Fibroblast of skin of left biceps (primary cell): ENCODE data around the gene MCRIP2.

Experiments
- DNase-seq, 2 experiments: peaks; one replicate each; pipeline ENCODE4 v3.0.0-alpha.2; 2013; ENCODE audit warnings: low read depth in 2 of 2

MCRIP2 gene

DNA sequence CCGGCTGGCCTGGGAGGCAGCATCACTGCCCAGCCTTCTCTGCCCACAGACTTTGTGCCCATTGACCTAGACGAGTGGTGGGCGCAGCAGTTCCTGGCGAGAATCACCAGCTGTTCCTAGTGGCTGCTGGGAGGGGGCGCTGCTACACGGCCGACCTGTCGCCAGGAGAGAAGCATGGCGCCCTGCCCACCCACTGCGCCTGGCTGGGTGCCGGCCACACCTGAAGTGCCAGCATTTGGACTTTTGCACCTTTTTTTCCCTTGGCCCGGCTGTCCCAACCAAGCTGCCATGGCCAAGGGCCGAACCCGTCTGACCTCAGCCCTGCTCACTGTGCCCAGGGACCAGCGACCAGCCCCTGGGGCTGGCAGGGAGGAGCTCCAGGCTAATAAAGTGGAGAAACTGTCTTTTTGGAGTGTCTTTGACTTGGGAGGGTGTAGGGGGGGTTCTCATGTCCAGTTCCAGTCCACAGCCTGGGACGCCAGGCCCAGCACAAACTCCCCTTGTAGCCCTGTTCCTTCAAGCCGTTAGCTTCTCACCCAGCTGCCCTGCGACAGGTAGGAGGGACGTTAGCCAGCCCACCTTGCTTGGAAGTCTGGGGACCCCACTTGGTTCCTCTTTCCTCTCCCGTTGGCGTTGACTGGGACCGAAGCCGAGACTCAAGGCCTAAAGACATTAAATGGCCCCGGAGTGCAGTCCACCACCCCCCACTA, 6.6 kb downstream of the MCRIP2 start:
- DNase-seq: no peak

- DNase-seq: peak; percentile 65 to 67
Observed at GRCh38 chr16:648781-649589, 7.4 kb downstream of the MCRIP2 start, which contains the start of gene WDR90. Gene WDR90 (plus strand): TSS chr16:649365. CDS start chr16:649417, 52 bp downstream.

DNA sequence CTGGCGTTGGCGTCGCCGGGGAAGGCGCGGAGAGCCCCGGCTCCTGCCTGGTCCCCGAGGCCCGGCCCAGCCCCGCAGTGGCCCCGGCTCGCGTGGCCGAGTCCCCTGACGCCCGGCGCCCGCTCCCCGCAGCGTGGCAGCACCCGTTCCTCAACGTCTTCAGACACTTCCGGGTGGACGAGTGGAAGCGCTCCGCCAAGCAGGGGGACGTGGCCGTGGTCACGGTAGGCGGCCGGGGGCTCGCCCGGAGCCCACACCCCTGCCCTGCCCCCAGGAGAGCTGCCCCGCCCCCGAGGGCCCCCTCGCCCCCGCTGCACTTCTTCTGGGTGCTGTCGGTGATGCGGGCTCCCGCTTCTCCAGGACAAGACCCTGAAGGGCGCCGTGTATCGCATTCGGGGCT, 8.0 kb downstream of the MCRIP2 start:
- no peak for DNase-seq

- no peak for DNase-seq
Observed at GRCh38 chr16:651844-652243, 10.2 kb downstream of the MCRIP2 start.

- DNase-seq: no peak
Observed at GRCh38 chr16:652454-653305, 11.1 kb downstream of the MCRIP2 start.

DNA sequence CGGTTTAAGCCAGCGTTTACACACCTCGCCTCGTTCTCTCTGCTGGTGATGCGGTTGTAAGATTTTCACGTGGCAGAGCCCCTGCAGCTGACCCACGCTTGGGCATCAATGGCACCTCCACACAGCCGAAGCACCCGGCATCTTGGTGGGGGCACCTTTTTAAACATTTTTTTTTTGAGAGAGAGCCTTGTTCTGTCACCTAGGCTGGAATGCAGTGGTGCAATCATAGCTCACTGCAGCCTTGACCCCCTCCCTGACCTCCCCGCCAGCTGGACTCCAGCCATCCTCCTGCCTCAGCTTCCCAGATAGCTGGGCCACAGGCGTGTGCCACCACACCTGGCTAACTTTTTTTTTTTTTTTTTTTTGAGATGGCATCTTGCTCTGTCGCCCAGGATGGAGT, 12.4 kb downstream of the MCRIP2 start:
- no peak for DNase-seq

GRCh38 chr16:657487-657886, 15.9 kb downstream of the MCRIP2 start:
- no peak for DNase-seq

DNA sequence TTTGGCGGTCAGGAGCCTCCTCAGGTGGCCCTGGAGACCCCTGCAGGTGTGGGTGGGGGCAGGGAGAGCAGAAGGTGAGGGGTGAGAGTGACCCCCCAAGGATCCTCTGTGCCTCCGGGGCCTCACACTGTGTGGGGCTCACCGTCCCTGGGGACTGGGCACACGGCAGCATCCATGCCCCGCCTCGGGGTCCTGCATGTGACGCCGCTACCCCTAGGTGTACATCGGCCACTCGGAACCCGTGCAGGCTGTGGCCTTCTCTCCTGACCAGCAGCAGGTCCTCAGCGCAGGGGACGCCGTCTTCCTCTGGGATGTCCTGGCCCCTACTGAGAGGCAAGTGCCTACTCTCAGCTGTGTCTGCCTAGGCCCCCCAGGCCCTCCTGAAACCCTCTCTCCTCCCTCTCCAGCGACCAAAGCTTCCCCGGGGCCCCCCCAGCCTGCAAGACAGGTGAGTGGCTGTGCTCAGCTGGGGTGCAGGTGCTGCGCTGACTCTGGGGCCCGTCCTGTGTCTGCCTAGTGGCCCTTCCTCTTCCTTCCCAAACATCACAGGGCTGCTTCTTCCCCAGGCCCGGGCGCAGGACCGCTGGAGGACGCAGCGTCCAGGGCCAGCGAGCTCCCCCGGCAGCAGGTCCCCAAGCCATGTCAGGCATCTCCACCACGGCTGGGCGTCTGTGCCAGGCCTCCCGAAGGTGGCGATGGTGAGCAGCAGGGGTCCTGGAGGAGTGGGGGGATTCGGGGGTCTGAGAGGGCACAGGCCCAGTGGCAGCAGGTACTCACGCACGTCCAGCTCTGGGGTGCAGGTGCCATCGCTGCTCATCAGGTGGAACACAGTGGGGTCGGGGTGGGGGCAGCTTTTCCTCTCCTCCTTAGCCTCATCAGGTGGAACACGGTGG, 17.3 kb downstream of the MCRIP2 start:
- DNase-seq: no peak

DNA sequence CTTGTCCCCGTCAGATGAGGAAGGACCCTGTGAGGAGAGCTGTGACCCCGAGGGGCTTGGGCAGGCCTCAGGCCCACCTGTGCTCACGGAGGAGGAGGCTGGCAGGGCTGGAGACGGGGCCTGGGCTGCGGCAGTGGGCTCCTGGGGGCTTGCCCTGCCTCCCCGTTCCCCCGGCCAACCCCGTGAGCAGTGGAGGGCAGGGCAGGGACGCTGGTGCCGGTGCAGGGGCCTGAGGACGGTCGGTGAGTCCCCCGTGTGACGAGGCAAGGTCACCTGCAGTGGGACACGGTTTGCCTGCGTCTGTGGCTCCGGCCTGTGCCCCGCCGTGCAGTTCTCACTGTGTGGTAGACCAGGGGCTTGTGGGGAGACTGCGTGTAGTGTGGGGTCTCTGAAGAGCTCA, 18.0 kb downstream of the MCRIP2 start:
- DNase-seq: no peak

GRCh38 chr16:660132-660458, 18.5 kb downstream of the MCRIP2 start:
- no peak for DNase-seq

DNA sequence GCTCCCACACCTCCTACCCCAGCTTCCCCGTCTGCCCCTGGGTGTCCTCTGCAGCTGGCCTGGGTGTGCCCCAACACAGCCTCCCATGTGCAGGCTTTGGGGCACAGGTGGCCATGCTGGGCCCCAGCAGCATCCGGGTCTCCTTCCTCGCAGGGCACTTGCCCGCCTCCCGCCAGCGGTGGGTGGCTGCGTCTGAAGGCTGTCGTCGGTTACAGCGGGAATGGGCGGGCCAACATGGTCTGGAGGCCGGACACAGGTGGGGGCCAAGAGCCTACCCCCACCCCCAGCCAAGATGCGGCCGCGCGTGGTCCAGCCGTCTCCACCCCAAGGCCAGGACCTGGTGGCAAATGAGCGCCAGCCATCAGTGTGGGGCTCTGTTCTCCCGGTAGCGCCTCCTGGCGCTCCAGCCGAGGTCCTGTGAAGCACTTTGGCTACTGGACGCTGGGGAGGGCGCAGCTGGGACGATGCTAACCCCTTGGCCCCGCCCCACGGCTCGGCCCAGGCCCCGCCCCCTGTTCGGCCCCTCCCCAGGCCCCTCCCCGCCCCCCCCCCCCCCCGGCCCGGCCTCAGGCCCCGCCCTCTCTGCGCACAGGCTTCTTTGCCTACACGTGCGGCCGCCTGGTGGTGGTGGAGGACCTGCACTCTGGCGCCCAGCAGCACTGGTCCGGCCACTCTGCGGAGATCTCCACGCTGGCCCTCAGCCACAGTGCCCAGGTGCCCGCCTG, 19.0 kb downstream of the MCRIP2 start:
- peak in 1 of 2 experiments; percentile 37 for DNase-seq

GRCh38 chr16:661184-661821, 19.7 kb downstream of the MCRIP2 start:
- DNase-seq: no peak

DNA sequence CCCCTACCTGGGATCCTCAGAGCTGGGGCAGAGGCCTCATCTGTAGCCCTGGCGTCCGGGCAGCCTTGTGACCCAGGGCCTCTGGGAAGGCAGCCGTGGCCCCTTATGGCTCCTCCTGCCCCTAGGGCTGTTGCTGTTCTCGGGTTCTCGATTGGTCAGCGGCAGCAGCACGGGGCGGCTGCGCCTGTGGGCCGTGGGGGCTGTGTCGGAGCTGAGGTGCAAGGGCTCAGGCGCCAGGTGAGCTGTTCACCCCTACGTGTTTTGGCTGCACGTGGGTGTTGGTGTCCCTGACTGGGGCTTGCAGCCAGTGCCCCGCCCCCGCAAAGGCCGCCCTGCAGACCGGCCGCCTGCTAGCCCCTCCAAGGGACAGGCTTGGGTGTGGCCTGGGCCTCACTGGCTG, 20.5 kb downstream of the MCRIP2 start:
- no peak for DNase-seq

DNA sequence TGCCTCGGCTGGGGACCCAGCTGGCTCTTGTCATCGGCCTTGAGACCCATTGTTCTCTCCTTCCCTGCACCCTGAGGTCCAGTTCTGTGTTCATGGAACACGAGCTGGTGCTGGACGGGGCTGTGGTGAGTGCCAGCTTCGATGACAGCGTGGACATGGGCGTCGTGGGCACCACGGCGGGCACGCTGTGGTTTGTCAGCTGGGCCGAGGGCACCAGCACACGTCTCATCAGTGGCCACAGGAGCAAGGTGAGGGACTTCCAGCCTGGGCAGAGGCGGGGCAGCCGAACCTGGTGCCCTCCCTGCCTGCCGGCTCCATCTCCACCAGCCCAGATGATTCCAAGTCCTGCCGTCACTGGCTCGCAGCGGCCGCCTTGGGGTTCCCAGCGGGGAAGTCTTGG, 21.0 kb downstream of the MCRIP2 start:
- no peak for DNase-seq

DNA sequence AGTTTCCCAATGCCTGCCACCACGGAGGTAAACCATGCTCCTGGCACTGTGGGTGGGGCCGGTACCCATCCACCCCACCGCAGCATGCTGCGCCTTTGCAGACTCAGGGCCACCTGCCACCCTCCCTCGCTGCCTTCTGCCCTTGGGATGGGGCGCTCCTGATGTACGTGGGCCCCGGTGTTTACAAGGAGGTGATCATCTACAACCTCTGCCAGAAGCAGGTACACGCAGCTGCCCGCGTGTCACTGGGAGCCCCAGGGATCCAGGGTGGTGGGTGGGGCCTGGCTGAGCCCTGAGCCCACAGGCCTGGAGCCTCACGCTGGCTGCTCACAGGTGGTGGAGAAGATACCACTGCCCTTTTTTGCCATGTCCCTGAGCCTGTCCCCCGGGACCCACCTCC, 24.9 kb downstream of the MCRIP2 start:
- no peak for DNase-seq

- DNase-seq: no peak
Observed at GRCh38 chr16:667113-667779, 25.6 kb downstream of the MCRIP2 start.

GRCh38 chr16:667780-668518, 26.3 kb downstream of the MCRIP2 start, which contains the start of gene RHOT2:
Gene RHOT2 (plus strand): TSS chr16:668132. CDS start chr16:668200, 68 bp downstream.
- peak; percentile 65 to 69 for DNase-seq

- DNase-seq: no peak
Observed at GRCh38 chr16:668519-669171, 27.0 kb downstream of the MCRIP2 start.
